ENCODE measurements around the gene ARFGEF3. TPM values are rescaled to one million over a fixed set of nuclear protein-coding genes. Genes with fewer than 3 reads are reported as not detected.

ARFGEF3 gene
- total RNA-seq, 1 experiment from 2014 or later = 20.1 TPM

GRCh38 chr6:138378463-138378862 is 216.7 kb downstream of the ARFGEF3 start (continued):
- no peak for TF ChIP-seq CDX4 (CRISPR knock-in tag; IDR thresholded peaks at IDR 0.05; ENCODE audit: borderline replicate concordance)

GRCh38 chr6:138382498-138383265 is 220.9 kb downstream of the ARFGEF3 start:
- Mint-ChIP-seq H3K4me3 (no peak overlapping the region), H3K36me3 (no peaks in the 10 kb centered on the region), H3K27ac (no peak overlapping the region), H3K9me3 (no peaks in the 10 kb centered on the region), H3K4me1 (peaks cover 32% of the 10 kb centered on the region), H3K27me3 (ENCODE audit: low read depth) (no peaks in the 10 kb centered on the region)
- ATAC-seq (peak; percentile 93), DNase-seq (ENCODE audit: low spot score) (peak; percentile 57)
- TF ChIP-seq NFE2L1 (CRISPR knock-in tag; IDR thresholded peaks at IDR 0.05) (no peak), ZBTB43 (CRISPR knock-in tag; IDR thresholded peaks at IDR 0.05) (no peak), E2F1 (CRISPR knock-in tag; IDR thresholded peaks at IDR 0.05) (no peak), ESRRA (CRISPR knock-in tag; IDR thresholded peaks at IDR 0.05; ENCODE audit: borderline replicate concordance) (no peak), RELA (CRISPR knock-in tag; IDR thresholded peaks at IDR 0.05; ENCODE audit: borderline replicate concordance) (no peak), CBFB (CRISPR knock-in tag; IDR thresholded peaks at IDR 0.05; ENCODE audit: low read depth) (no peak), FOXK1 (CRISPR knock-in tag; IDR thresholded peaks at IDR 0.05) (no peak)
- CTCF ChIA-PET = interaction anchor here (0.7 to 1.1 kb wide), 4 partner anchors 89 to 126 kb away, joined by 3 to 5 read pairs (median 3); no protein-coding TSS in a partner anchor
- POLR2A ChIA-PET = no interaction called here

- Mint-ChIP-seq H3K4me1 (peaks cover 32% of the 10 kb centered on the region), H3K9me3 (no peaks in the 10 kb centered on the region), H3K27ac (no peak overlapping the region), H3K27me3 (ENCODE audit: low read depth) (no peaks in the 10 kb centered on the region), H3K36me3 (no peaks in the 10 kb centered on the region), H3K4me3 (no peak overlapping the region)
- DNase-seq (ENCODE audit: low spot score) (no peak), ATAC-seq (no peak)
- ChIA-PET POLR2A (interaction anchor here (0.5 kb wide), 2 partner anchors 227 to 1711 kb away, joined by 3 to 4 read pairs; no protein-coding TSS in a partner anchor), CTCF (no interaction called here)
- no peak for TF ChIP-seq JUN (CRISPR knock-in tag; IDR thresholded peaks at IDR 0.05)
- no peak for TF ChIP-seq NR3C1 (CRISPR knock-in tag; conservative IDR thresholded peaks at IDR 0.05; ENCODE audit: low read depth)
- no peak for TF ChIP-seq NR2C2 (CRISPR knock-in tag; IDR thresholded peaks at IDR 0.05)
- no peak for TF ChIP-seq E2F5 (CRISPR knock-in tag; IDR thresholded peaks at IDR 0.05)
- TF ChIP-seq ARID4B (CRISPR knock-in tag; IDR thresholded peaks at IDR 0.05; ENCODE audit: borderline replicate concordance) = no peak
- TF ChIP-seq ZNF317 (CRISPR knock-in tag; IDR thresholded peaks at IDR 0.05; ENCODE audit: borderline replicate concordance, low read depth) = no peak
- no peak for TF ChIP-seq RORB (CRISPR knock-in tag; IDR thresholded peaks at IDR 0.05)
- no peak for TF ChIP-seq ZSCAN18 (CRISPR knock-in tag; IDR thresholded peaks at IDR 0.05)
- no peak for TF ChIP-seq E2F1 (CRISPR knock-in tag; IDR thresholded peaks at IDR 0.05)
- no peak for TF ChIP-seq ZNF423 (CRISPR knock-in tag; IDR thresholded peaks at IDR 0.05)
- no peak for TF ChIP-seq ZNF512 (CRISPR knock-in tag; IDR thresholded peaks at IDR 0.05; ENCODE audit: borderline replicate concordance)
- TF ChIP-seq KAT7 (CRISPR knock-in tag; IDR thresholded peaks at IDR 0.05; ENCODE audit: borderline replicate concordance) = no peak
Measured at GRCh38 chr6:138383776-138384175, 222.0 kb downstream of the ARFGEF3 start.
